Measurements from ENCODE around the gene CDHR2.

The CDHR2 gene

DNA sequence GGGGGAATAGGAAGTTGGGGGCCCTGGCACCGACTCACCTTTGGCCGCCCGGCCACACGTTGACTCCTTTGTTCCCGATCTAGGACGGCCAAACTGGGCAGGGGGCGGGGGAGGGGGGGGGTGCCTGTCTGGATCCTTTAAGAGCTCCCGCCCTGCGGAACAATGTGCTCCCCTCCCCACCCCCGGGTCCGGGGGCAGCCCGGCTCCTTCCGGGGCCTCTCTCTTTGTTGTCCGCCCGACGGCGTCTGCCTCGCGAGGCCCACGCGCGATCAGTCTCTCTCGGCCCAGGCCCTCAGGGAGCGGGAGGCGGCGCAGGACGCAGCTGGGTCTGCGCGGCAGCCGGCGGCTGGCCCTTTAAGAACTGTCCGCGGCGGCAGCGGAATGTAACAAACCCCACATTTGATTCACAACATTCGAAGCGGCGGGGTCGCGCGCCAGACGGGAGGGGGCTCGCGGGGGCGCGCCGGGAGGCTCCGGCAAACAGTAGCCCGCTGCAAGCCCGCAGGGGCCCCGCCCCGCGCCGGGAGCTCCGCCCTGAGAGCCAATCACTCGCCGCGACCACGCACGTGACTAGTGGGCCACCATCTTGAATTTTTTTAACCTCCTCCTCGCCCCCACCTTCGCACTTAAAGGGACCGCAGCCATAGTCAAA lies 12.1 kb upstream of the CDHR2 start, which contains the start of gene RNF44:
Gene RNF44 (minus strand): TSS at position 501 of the 652 bp plus-strand sequence. CDS start 4,930 bp downstream, outside the sequence.
- H3K4me3 ChIP-seq (ENCODE audit: low read depth, low read length) = peak within 1 kb of the TSS; percentile 94
- TF ChIP-seq, protein P1, sequence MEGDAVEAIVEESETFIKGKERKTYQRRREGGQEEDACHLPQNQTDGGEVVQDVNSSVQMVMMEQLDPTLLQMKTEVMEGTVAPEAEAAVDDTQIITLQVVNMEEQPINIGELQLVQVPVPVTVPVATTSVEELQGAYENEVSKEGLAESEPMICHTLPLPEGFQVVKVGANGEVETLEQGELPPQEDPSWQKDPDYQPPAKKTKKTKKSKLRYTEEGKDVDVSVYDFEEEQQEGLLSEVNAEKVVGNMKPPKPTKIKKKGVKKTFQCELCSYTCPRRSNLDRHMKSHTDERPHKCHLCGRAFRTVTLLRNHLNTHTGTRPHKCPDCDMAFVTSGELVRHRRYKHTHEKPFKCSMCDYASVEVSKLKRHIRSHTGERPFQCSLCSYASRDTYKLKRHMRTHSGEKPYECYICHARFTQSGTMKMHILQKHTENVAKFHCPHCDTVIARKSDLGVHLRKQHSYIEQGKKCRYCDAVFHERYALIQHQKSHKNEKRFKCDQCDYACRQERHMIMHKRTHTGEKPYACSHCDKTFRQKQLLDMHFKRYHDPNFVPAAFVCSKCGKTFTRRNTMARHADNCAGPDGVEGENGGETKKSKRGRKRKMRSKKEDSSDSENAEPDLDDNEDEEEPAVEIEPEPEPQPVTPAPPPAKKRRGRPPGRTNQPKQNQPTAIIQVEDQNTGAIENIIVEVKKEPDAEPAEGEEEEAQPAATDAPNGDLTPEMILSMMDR (IDR thresholded peaks at IDR 0.05; ENCODE audit: low read depth, low read length) = no peak

DNA sequence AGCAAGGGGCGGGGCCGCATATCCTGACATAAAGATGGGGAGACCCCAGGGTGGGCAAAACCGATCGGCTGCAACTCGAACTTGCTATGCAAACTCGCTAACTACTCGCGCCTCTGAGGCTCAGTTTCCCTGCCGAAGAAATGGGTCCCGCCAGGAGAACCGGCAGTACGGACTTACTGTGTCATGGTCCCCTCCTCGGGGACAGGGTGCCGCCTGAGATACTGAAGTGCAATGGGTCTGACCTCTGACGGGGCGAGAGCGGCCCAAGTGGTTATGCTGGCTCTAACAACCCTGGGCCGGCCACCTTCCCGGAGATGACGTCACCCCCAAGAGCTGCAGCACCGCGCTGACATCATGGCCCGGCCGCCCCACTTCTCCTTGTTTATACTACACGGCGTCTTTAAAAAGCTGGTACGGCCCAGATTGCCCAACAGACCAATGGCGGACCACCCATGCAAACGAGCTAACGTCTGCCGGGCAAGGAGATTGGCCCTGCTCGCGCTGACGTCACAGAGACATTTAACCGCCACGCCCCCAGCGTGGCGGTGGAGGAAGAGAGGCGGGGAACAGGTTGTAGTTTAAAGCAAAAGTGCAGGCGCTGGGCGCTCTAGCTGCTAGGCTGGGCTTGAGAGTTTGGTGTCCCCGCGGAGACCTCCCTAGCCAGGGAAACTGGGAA lies 11.4 kb upstream of the CDHR2 start:
- TF ChIP-seq, protein P1 (IDR thresholded peaks at IDR 0.05; ENCODE audit: low read depth, low read length) = no peak
- H3K4me3 ChIP-seq (ENCODE audit: low read depth, low read length) = peak overlapping the region; percentile 94

DNA sequence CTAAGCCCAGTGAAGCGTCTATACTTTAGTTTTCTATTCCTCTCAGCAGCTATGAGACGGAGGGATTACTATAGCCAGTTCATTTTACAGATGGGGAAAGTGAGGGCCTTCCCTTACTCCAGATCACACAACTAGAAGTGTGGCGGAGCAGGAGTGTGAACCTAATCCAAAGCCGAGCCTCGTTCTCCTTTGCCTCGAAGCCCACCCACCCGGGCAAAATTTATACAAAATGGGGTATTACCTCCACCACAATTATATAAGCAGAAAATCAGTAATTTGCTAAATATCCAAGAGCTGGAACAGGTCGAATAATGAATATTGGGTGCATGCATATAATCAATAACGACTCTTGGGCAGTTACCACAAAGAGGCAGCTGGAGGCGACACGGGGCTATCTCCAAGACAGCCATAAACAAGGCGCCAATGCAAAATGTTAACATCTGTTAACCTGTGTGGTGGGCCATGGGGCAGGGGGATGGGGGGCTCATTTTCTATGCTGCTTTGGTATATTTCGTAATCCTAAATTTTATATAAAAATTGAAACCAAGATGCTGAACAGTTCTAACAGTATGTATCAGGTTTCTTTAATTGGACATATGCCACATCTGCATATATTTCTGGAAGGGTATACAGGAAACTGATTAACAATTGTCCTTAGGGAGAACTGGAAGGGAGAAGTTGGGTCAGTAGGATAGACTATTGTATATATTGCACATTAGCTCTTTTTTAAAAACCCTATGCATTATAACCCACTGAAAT lies 10.7 kb upstream of the CDHR2 start:
- TF ChIP-seq, protein P1 (IDR thresholded peaks at IDR 0.05; ENCODE audit: low read depth, low read length) = no peak

DNA sequence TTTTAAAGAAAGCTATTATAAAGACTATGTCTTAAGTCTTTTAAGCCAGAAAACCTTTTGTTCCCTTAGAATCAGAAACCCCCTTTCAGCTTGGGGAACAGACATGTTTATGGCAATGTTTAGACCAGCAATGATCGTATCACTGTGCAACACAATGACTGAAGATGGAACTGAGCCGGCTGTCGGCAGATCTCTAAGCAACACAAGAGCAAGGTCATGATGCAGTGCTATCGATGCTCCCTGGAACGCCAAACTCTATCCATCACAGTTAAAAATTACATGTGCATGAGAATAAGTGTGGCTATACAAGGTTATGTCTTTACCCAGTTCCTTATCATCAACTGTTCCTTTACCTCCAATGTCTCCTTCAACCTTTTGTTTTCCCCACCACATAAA lies 10.2 kb upstream of the CDHR2 start:
- TF ChIP-seq, protein P1 (IDR thresholded peaks at IDR 0.05; ENCODE audit: low read depth, low read length) = no peak
- no peak overlapping the region for H3K4me3 ChIP-seq (ENCODE audit: low read depth, low read length)

More for the DNA sequence above, 10.7 kb upstream of the CDHR2 start:
- H3K4me3 ChIP-seq (ENCODE audit: low read depth, low read length) = peak overlapping the region; percentile 94

DNA sequence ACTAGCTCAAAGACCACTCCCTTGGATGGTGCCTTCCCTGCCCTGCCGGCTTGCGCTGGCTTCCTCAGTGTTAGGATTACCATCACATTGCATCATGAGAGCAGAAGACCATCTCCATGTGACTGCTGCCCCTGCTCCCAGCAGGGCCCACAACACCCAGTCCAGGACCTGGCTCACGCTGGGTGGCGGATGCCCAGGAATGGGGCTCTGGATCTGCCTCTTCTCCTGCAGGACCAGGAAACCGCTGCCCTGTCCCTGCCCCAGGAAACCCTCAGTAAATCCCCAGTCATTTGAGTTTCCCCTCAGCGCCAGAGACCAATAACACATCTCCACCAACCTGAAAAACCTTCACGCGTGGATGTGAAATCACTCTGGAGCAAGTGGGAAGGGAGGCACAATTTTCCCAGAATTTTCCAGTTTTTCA lies 8.7 kb upstream of the CDHR2 start:
- TF ChIP-seq, protein P1 (IDR thresholded peaks at IDR 0.05; ENCODE audit: low read depth, low read length) = no peak
- H3K4me3 ChIP-seq (ENCODE audit: low read depth, low read length) = no peak overlapping the region

DNA sequence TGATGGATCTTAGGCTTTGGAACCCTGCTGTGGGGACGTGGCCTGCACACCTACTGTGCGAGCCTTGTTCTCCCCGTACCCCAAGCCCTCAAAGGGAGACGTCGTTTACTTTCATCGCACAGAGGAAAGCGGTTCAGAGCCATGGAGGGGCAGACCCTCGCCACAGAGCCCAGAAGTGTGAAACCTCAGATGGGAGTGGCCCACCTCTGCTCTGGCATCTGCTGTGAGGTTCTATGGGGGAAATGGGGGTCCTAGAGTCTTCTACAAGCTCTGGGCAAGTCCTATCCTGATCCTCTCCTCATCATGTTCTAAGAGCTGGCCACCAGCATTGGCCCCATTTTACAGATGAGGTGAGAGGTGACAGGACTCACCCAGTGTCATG lies 8.2 kb upstream of the CDHR2 start:
- H3K4me3 ChIP-seq (ENCODE audit: low read depth, low read length) = no peak overlapping the region
- TF ChIP-seq, protein P1 (IDR thresholded peaks at IDR 0.05; ENCODE audit: low read depth, low read length) = no peak
